ENCODE measurements around the gene WRNIP1. TPM values are rescaled to one million over a fixed set of nuclear protein-coding genes. Genes with fewer than 3 reads are reported as not detected.

WRNIP1 gene
- polyA plus RNA-seq, 3 donors = 21.1 to 28.5 (median 27.5) TPM

DNA sequence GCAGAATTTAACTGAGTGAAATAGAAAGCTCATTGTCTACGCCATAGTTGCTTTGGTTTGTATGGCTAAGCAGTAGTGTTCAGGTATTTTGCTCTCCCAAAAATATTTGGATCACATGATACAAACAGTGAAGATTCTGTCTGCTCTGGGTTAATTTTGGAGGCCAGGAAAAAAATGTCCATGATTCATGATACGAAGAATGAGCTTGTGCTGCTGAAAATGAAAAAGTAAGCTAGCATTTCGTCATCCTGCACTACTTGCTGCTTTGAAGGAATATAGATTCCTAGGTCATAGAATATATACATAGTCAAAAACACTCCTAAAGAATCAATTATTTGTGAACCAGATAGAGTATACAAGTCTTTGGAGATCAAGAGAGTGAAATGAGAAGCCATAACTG, 8.3 kb downstream of the WRNIP1 start:
- WGBS, 3 donors = 78 to 81% (median 80%) methylated on average over 3 of the region's 3 CpGs
- H3K27ac ChIP-seq (ENCODE audit: low read depth, low read length) = no peak overlapping the region

DNA sequence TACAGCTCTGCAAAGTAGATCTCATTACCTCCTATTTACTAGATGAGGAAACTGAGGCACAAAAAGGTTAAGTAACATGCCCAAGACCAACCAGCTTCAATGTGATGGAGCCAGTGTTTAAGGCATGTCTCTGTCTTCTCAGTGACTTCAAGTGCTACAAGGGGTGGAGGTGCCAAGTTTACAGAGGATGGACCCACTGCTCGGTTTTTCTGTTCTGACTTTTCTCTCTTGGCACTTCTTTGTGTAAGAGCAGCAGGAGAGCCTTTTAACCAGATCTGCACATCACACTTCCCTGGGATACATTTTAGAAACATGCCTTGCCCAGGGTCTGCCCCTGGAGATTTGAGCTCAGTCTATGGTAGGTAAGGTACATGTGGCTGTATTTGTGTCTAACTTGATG, 9.8 kb downstream of the WRNIP1 start:
- 83 to 89% (median 87%) methylated on average over 1 of the region's 1 CpG for WGBS, 3 donors
- H3K27ac ChIP-seq (ENCODE audit: low read depth, low read length) = no peak overlapping the region

DNA sequence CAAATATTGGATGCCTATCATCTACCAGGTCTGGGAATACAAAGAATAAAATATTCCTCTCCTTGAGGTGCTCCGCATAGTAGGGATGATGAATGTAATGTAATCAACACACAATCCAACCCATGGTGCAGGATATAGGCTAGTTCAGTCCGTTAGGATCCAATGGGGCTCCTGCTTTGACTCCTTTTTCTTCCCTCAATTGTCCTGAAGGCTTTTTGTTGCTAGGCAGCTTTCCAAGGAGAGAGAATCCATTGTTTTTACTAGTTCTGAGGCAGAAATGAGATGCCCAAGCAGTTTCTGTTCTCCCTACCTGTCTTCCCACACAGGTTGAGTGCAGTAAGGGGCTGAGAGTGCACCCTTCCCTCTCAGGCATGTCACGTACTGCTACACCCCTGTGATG, 12.1 kb downstream of the WRNIP1 start:
- no peak overlapping the region for H3K27ac ChIP-seq (ENCODE audit: low read depth, low read length)
- 93 to 97% (median 94%) methylated on average over 3 of the region's 3 CpGs for WGBS, 3 donors

DNA sequence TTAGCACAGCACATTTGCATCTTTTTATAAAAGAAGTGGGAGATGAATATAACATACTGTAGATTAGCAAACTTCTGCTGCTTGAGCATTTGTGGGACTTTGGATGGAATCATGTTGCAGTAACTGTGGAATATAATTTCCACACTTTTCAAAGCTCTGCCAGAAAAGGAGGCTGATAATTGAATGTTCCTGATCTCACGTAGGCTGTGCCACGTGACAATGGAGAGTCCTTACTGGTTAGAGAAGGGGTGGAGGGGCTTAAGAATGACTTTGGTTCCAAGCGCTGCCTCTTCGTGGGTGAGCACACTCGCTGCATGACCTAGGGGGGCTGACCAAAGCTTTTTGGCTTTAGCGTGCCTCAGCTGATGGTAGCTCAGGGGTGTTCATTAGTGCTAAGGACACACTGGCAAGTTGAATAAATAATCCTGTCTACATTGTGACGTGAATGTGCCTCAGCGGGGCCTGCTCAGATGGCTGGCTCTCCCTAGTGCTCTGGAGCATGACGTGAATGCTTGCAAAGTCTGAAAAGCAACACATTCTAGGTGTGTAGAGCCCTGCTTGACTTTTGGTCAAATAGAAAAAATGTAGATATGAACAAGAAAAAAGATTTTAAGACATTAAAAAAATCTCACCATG, 15.0 kb downstream of the WRNIP1 start:
- 85 to 92% (median 90%) methylated on average over 9 of the region's 9 CpGs for WGBS, 3 donors
- H3K27ac ChIP-seq (ENCODE audit: low read depth, low read length) = no peak overlapping the region

DNA sequence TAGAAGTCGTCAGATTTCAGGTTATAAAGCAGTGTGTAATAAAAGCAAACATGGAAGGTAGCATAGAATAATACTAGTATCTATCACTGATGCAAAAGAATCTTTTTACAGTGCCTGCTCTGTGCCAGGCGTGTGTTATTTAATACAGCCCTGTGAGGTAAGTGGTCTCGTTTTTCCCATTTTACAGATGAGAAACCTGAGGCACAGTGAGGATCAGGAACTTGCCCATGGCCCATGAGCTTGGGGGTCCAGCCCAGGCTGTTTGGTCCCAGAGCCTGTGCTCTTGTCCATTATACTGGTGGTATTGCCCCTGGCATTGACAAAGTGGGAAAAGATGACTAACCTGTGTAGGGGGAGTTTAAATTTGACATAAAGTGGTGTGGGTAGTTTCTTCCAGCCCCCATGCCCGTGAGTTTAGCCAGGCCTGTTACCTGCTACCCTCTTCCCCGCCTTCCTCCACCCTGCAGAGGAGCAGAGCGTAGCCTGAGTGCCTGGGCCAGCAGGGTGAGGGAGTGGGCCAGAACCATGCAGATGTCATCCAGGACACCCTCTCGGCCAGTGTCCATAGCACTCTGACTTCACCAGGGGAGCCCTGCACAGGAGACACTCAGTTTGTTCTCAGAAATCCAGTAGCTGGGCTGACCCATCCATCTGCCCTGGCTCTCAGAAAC, 16.6 kb downstream of the WRNIP1 start:
- no peak overlapping the region for H3K27ac ChIP-seq (ENCODE audit: low read depth, low read length)
- 89 to 92% (median 91%) methylated on average over 7 of the region's 7 CpGs for WGBS, 3 donors

DNA sequence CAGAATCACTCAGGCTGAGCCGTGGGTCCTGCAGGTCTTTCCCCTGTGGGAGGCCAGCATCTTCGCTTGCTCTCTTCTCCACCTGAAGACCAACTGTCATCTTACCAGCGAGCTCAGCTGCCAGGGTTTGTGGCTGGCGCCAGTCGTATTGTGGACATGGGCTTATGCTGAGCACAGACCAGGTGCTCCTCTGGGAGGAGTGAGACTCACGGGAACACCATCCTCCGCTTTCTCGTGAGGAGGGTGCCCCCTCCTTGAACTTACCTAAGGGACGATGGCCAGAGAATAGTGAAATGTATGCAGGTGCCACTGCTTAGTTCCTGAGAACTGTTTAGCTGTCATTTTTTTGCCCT, 17.1 kb downstream of the WRNIP1 start:
- WGBS, 3 donors = 85 to 86% (median 85%) methylated on average over 9 of the region's 9 CpGs
- no peak overlapping the region for H3K27ac ChIP-seq (ENCODE audit: low read depth, low read length)

DNA sequence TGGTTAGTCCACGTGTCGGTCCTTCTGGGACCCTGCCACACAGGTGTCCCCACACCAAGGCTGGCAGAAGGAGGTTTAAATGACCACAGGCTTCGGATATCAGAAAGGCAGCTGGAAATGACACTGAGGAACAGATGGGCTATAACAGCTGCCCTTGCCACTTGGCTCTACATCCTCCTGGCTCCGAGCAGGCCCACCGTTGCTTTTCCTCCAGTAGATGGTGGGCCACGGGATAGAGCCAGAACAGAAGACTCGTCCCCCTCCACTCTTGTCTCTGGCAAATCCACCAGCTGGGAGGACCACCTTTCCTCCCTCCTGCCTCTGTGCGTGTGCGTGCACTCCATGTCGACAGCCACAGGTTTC, 17.6 kb downstream of the WRNIP1 start:
- WGBS, 3 donors = 68 to 87% (median 72%) methylated on average over 10 of the region's 10 CpGs
- H3K27ac ChIP-seq (ENCODE audit: low read depth, low read length) = no peak overlapping the region

DNA sequence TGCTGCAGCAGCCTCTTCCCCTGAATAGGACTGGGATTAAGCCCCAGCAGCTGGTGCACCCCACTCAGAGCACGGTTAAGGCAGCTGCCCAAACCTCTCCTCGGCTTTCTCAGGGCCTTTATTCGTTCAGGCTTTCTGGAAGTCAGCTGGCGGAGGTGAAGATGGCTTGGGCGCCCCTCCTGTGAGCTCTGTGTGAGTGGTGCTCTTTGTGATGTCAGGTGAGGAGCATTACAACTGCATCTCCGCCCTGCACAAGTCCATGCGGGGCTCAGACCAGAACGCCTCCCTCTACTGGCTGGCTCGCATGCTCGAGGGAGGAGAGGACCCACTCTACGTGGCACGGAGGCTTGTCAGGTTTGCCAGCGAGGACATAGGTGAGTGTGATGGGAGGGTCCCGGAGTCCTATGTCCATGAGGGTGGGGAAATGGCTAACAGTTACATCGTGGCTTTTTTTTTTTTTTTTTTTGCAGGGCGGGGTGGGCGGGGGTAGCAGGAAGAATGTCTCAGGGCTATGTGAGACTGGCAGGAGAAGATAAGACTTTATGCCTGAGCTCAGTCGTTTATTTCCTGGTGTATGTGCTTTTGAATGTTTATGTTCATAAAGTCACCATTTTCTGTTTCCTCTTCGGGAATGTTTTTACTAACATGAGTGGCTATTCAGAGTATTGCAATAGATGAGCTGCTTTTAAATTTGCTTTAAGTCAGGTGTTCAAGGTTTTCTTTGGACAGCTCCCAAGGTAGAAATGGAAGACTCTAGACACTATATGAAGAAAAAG, 18.2 kb downstream of the WRNIP1 start:
- 50 to 62% (median 58%) methylated on average over 19 of the region's 19 CpGs for WGBS, 3 donors
- no peak overlapping the region for H3K27ac ChIP-seq (ENCODE audit: low read depth, low read length)

DNA sequence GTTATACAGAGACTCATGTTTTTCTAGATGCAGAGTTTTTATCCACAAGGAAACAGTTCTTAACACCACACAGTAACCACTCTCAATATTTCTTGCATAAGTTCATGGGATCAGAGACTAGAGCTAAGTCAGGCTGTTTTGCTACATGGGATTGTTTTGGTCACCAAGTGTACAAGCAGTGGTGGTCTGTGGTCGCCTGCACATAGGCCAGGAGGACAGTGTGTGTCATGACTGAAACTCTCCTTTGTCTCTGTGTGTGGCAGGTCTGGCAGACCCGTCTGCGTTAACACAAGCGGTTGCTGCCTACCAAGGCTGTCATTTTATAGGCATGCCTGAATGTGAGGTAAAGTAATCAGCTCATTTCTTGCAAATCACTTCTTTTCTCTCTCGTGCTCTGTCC, 18.9 kb downstream of the WRNIP1 start:
- WGBS, 3 donors = 78 to 85% (median 81%) methylated on average over 5 of the region's 5 CpGs
- H3K27ac ChIP-seq (ENCODE audit: low read depth, low read length) = no peak overlapping the region

DNA sequence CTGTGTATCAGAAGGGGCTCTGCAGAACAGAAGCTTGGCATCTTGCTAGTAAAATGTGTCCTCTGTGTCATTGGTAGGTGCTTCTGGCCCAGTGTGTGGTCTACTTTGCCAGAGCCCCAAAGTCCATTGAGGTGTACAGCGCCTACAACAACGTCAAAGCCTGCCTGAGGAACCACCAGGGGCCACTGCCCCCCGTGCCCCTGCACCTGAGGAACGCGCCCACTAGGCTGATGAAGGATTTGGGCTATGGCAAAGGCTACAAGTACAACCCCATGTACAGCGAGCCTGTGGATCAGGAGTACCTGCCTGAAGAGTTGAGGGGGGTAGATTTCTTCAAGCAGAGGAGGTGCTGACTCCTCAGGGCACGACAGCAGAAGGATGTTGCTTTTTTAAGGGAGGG, 19.7 kb downstream of the WRNIP1 start:
- WGBS, 3 donors = 93 to 95% (median 94%) methylated on average over 7 of the region's 7 CpGs
- no peak overlapping the region for H3K27ac ChIP-seq (ENCODE audit: low read depth, low read length)

DNA sequence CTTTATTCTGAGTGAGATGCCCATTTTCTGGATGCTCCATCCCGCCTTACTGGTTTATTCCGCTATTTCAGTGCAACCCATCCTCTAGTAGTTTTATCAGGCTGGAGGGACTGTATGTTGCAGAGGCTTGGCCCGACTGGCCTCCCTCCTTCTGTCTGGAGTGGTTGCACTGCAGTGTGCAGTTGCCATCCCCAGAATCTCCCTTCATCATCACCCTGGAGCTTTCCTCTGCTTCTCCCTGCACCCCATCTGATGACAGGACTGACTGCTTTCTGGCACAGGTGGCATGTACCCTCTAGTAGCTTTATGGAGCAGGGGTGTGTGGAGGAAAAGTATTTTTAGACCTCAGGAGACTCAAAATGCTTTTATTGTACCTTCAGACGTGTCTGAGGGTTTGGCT, 21.1 kb downstream of the WRNIP1 start:
- no peak overlapping the region for H3K27ac ChIP-seq (ENCODE audit: low read depth, low read length)
- 73 to 86% (median 78%) methylated on average over 4 of the region's 4 CpGs for WGBS, 3 donors

DNA sequence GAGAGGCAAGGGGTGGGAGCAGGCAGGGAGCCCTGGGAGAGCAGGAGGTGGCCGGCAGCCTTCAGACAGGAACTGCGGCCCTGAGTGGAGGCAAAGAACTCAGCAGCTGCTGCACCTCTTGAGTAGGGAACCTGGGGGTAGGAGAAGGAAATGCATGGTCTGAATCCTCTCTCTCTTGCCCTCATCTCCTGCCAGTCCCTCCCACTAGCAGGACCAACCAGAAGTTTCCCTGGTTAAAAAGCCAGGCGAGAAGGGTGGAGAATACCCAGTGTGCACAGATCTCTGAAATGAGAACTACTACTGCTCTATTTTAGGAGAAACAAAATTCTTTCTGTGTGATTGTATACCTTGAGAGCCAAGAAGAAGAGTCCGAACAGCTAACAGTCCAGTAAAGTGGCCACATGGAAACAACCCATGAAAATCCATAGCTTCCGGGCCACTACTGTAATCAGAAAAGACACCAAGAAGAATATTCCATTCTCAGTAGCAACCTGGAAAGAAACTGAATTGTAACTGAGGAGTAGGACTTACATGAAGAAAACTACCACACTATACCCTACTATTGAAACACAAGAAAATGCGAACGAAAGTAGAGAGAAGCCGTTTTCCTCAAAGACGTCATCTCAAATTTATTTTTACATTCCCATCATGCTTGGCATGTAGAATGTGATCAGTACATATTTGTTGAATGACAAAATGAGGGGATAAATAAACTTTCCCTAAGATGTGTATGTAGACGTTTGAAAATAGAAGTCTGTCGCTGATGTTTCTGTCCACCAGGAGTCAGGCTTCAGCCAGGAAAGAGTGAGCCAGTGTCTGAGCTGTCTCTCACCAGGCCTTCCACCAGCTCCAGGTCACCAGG, 25.6 kb downstream of the WRNIP1 start:
- H3K27ac ChIP-seq (ENCODE audit: low read depth, low read length) = no peak overlapping the region
- WGBS, 3 donors = 24 to 45% (median 36%) methylated on average over 11 of the region's 11 CpGs

DNA sequence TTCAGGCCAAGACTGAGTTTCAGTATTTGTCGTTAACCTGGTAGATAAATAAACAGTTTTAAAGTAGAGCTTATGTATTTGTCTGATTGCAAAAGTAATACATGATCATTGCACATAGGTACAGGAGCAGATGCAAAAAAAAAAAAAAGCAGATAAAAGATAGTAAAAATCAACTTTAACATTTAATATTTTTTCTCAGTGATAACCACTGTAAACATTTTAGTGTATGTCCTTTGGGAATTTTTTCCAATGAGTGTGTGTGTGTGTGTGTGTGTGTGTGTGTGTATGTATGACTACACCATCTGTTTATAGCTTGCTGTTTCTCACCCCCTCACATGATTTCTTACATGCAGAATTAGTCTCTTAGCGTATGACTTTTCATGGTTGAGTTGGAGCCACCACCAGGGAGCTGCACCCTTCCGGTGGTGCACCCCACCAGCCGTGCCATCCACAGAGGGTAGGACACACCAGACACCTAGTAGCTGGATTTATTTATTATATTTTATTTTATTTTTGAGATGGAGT, 26.3 kb downstream of the WRNIP1 start:
- H3K27ac ChIP-seq (ENCODE audit: low read depth, low read length) = no peak overlapping the region
- WGBS, 3 donors = 35 to 55% (median 48%) methylated on average over 4 of the region's 4 CpGs

DNA sequence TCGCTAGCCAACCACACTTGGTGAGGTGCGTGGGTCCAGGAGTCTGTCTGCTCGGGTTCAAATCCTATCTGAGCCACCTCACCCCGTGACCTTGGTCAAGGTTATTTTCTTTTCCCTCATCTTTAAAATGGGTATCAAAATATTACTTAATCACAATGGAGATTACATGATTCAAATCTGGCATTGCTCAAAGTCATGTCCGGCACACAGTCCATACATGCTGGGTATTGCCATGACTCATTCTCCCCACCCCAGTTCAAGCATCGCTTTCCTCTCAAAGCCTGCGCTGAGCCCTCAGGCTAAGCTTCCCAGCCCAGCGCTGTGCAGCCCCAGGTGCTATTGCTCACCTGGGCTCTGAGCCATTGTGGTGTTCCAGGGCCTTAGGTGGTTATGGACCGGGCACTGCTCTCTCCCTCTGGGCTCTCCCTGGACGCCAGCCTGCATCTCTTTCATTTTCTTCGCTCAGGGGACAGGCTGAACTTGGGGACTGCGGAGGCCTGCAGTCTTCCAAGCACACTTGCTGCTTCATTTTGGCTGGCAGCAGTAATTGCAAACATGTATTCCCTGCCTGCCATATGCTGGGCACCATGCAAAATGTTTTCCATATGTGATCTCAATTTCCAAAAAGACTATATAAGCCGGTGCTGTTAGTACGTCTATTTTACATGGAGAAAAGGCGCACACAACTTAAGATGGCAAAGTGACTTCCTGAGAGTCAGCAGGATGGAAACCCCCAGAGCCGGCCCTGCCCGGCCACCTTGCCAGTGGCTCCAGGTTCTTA, 27.3 kb downstream of the WRNIP1 start:
- H3K27ac ChIP-seq (ENCODE audit: low read depth, low read length) = no peak overlapping the region
- 84 to 90% (median 86%) methylated on average over 17 of the region's 17 CpGs for WGBS, 3 donors

DNA sequence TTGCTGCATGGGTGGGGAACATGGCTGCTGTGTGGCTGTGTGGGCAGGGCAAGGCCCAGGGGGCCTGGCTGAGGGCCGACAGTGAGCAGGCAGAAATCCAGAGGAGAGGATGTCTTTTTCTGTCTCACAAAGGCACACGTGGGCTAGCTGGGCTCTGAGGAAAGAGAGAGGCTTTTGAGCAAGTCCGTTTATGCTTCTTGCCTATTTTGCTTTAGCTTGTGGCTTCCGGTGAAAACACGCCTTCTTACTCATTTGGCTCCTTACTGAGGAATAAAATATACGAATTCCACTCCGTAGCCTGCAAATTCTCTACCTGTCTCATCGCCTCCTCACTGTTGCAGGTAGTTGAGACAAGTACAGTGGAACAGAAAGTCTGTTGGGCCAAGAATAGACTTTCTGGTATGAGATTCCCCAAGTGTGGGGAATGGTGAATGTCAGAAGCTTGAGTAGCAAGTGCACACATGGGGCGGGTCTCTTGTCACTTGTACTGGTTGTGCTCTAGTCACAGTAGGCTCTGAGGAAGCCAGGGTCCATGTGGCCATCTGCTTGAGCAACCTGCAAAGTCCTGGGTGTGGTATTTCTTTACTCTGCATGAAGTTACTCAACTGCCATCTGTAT, 28.4 kb downstream of the WRNIP1 start:
- WGBS, 3 donors = 40 to 83% (median 51%) methylated on average over 9 of the region's 9 CpGs

DNA sequence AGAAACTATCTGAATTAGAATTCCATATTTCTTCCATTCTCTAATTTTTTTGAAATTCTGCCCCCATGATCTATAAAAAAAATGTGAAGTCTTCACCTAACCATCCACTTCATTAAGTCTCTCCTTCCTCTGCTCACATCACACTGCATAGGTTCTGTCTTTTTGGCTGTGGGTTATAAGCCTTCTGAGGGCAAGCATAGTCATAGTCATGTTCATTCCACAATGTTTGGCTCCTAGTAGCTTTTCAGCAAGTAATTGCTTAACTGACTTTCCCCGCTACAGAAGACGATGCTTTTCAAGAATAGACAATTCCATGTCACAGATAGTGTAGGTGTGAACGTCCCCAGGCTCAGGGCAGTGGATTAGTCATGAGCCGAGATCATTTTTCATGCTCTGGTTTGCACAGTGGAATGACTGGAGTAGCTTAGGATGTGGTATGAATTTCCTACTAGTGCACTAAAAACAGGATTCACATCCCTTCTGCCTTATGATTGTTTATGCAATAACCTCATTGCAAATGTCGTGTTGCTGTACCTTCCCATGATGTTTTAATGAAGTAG, 29.1 kb downstream of the WRNIP1 start:
- 60 to 90% (median 67%) methylated on average over 5 of the region's 5 CpGs for WGBS, 3 donors
- H3K27ac ChIP-seq (ENCODE audit: low read depth, low read length) = no peak overlapping the region

More for the DNA sequence above, 28.4 kb downstream of the WRNIP1 start:
- H3K27ac ChIP-seq (ENCODE audit: low read depth, low read length) = peak overlapping the region; percentile 61

DNA sequence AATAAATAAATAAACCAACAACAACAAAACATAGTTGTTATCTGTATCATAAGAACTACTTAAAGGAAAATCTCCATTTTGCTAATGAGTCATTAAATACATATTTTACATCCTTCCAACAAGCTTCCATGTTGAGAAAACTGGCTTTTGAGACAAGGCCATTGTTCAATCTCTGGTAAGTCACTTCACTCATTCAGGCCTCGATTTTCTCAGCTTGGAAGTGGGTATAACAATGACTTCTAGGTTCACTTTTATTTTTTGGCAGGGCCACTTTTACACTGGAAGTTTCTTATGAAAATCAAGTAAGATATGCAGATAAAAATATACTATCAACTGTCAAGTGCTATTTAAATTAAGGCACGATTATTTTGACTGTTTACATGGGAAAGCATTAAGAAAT, 30.0 kb downstream of the WRNIP1 start:
- no peak overlapping the region for H3K27ac ChIP-seq (ENCODE audit: low read depth, low read length)
- WGBS, 3 donors = 66 to 82% (median 67%) methylated on average over 2 of the region's 2 CpGs

All from adipose tissue (tissue), 3 donors.